Stimulated activated memory B cell treated with anti-CD40 and anti-IgM and Interleukin-4, amounts not matched to agents 10 μg/mL and 1 μg/mL and 100 μg/mL, for 72 hours (primary cell): ENCODE results near the gene CLIC5.
A peak's percentile ranks its signal among the peaks of the same experiment; 100 is the strongest.
"Not testable (repeated sequence)": the region's sequence is repeated elsewhere in the genome, so short reads cannot be mapped to it uniquely, and the experiment has no call there.

Experiments used
- ATAC-seq: fragments of 150-1000 bp; cut with Tn5 transposase; 2 replicates; pipeline ENCODE4 v1.10.0; 2021
- H3K27ac Mint-ChIP-seq: one replicate; pipeline ENCODE4 v1.8.0; 2022; ENCODE audit warnings: mild to moderate bottlenecking, mixed read lengths
- H3K27me3 Mint-ChIP-seq: one replicate; pipeline ENCODE4 v1.8.0; 2022; ENCODE audit warnings: mixed read lengths
- H3K36me3 Mint-ChIP-seq: one replicate; pipeline ENCODE4 v1.8.0; 2022; ENCODE audit warnings: mixed read lengths
- H3K4me1 Mint-ChIP-seq: one replicate; pipeline ENCODE4 v1.8.0; 2022; ENCODE audit warnings: mixed read lengths
- H3K4me3 Mint-ChIP-seq: one replicate; pipeline ENCODE4 v1.8.0; 2022; ENCODE audit warnings: mild to moderate bottlenecking, moderate library complexity, mixed read lengths
- H3K9me3 Mint-ChIP-seq: one replicate; pipeline ENCODE4 v1.8.0; 2022; ENCODE audit warnings: mixed read lengths

Gene CLIC5

GRCh38 chr6:45947807-45948206 lies 67.9 kb downstream of the CLIC5 start:
- peaks cover 29% of the 10 kb centered on the region for H3K36me3 Mint-ChIP-seq
- H3K4me1 Mint-ChIP-seq: no peaks in the 10 kb centered on the region
- H3K9me3 Mint-ChIP-seq: no peaks in the 10 kb centered on the region
- H3K4me3 Mint-ChIP-seq: no peak overlapping the region
- H3K27me3 Mint-ChIP-seq: no peaks in the 10 kb centered on the region
- no peak for ATAC-seq
- no peak overlapping the region for H3K27ac Mint-ChIP-seq

GRCh38 chr6:45946887-45947286 lies 68.8 kb downstream of the CLIC5 start:
- no peak for ATAC-seq
- Mint-ChIP-seq H3K36me3 (peaks cover 19% of the 10 kb centered on the region), H3K27me3 (no peaks in the 10 kb centered on the region), H3K27ac (no peak overlapping the region), H3K4me3 (no peak overlapping the region), H3K4me1 (no peaks in the 10 kb centered on the region), H3K9me3 (no peaks in the 10 kb centered on the region)

- ATAC-seq: no peak
Measured at GRCh38 chr6:45946352-45946751, 69.3 kb downstream of the CLIC5 start.

GRCh38 chr6:45942953-45943352 lies 72.7 kb downstream of the CLIC5 start:
- no peak overlapping the region for H3K27ac Mint-ChIP-seq
- no peaks in the 10 kb centered on the region for H3K4me1 Mint-ChIP-seq
- no peaks in the 10 kb centered on the region for H3K27me3 Mint-ChIP-seq
- ATAC-seq: no peak
- no peak overlapping the region for H3K4me3 Mint-ChIP-seq
- peaks cover under 1% of the 10 kb centered on the region for H3K36me3 Mint-ChIP-seq
- no peaks in the 10 kb centered on the region for H3K9me3 Mint-ChIP-seq

More at GRCh38 chr6:45946352-45946751, 69.3 kb downstream of the CLIC5 start:
- Mint-ChIP-seq H3K36me3 (peaks cover 16% of the 10 kb centered on the region), H3K27ac (no peak overlapping the region), H3K4me3 (no peak overlapping the region), H3K4me1 (no peaks in the 10 kb centered on the region), H3K9me3 (no peaks in the 10 kb centered on the region), H3K27me3 (no peaks in the 10 kb centered on the region)

- Mint-ChIP-seq H3K27me3 (no peaks in the 10 kb centered on the region), H3K4me3 (no peak overlapping the region), H3K27ac (no peak overlapping the region), H3K4me1 (no peaks in the 10 kb centered on the region), H3K9me3 (no peaks in the 10 kb centered on the region), H3K36me3 (no peaks in the 10 kb centered on the region)
- ATAC-seq: no peak
Measured at GRCh38 chr6:45933855-45934254, 81.8 kb downstream of the CLIC5 start.

- H3K4me1 Mint-ChIP-seq: no peaks in the 10 kb centered on the region
- H3K36me3 Mint-ChIP-seq: no peaks in the 10 kb centered on the region
- no peak overlapping the region for H3K27ac Mint-ChIP-seq
Measured at GRCh38 chr6:45931232-45931631, 84.4 kb downstream of the CLIC5 start.

GRCh38 chr6:45930420-45931040 lies 85.1 kb downstream of the CLIC5 start:
- no peak overlapping the region for H3K27ac Mint-ChIP-seq
- no peaks in the 10 kb centered on the region for H3K36me3 Mint-ChIP-seq
- no peaks in the 10 kb centered on the region for H3K9me3 Mint-ChIP-seq
- ATAC-seq: no peak
- no peaks in the 10 kb centered on the region for H3K4me1 Mint-ChIP-seq
- H3K4me3 Mint-ChIP-seq: no peak overlapping the region
- peaks cover 10% of the 10 kb centered on the region for H3K27me3 Mint-ChIP-seq

More at GRCh38 chr6:45931232-45931631, 84.4 kb downstream of the CLIC5 start:
- ATAC-seq: no peak
- Mint-ChIP-seq H3K27me3 (peaks cover 10% of the 10 kb centered on the region), H3K9me3 (no peaks in the 10 kb centered on the region), H3K4me3 (no peak overlapping the region)

- Mint-ChIP-seq H3K27me3 (peaks cover 10% of the 10 kb centered on the region), H3K27ac (no peak overlapping the region), H3K4me3 (no peak overlapping the region), H3K9me3 (no peaks in the 10 kb centered on the region), H3K36me3 (no peaks in the 10 kb centered on the region), H3K4me1 (no peaks in the 10 kb centered on the region)
- no peak for ATAC-seq
Measured at GRCh38 chr6:45929421-45930361, 86.0 kb downstream of the CLIC5 start.

- no peaks in the 10 kb centered on the region for H3K4me1 Mint-ChIP-seq
- no peaks in the 10 kb centered on the region for H3K9me3 Mint-ChIP-seq
- H3K36me3 Mint-ChIP-seq: no peaks in the 10 kb centered on the region
- H3K27me3 Mint-ChIP-seq: peaks cover 10% of the 10 kb centered on the region
- H3K27ac Mint-ChIP-seq: no peak overlapping the region
- H3K4me3 Mint-ChIP-seq: no peak overlapping the region
- no peak for ATAC-seq
Measured at GRCh38 chr6:45928721-45929305, 86.8 kb downstream of the CLIC5 start.

GRCh38 chr6:45927421-45928320 lies 88.0 kb downstream of the CLIC5 start:
- H3K4me3 Mint-ChIP-seq: no peak overlapping the region
- H3K9me3 Mint-ChIP-seq: no peaks in the 10 kb centered on the region
- H3K4me1 Mint-ChIP-seq: peaks cover 8% of the 10 kb centered on the region
- H3K36me3 Mint-ChIP-seq: no peaks in the 10 kb centered on the region
- no peak overlapping the region for H3K27ac Mint-ChIP-seq
- H3K27me3 Mint-ChIP-seq: peaks cover 10% of the 10 kb centered on the region
- no peak for ATAC-seq

GRCh38 chr6:45926423-45926822 lies 89.2 kb downstream of the CLIC5 start:
- H3K36me3 Mint-ChIP-seq, H3K4me3 Mint-ChIP-seq, H3K9me3 Mint-ChIP-seq, H3K27me3 Mint-ChIP-seq, H3K27ac Mint-ChIP-seq, ATAC-seq: not testable (repeated sequence)
- peaks cover 18% of the 10 kb centered on the region for H3K4me1 Mint-ChIP-seq

- peaks cover 32% of the 10 kb centered on the region for H3K4me1 Mint-ChIP-seq
- no peaks in the 10 kb centered on the region for H3K36me3 Mint-ChIP-seq
- H3K9me3 Mint-ChIP-seq: no peaks in the 10 kb centered on the region
- no peak overlapping the region for H3K4me3 Mint-ChIP-seq
- no peak for ATAC-seq
- peaks cover 10% of the 10 kb centered on the region for H3K27me3 Mint-ChIP-seq
- peak overlapping the region; percentile 58 for H3K27ac Mint-ChIP-seq
Measured at GRCh38 chr6:45924763-45925342, 90.8 kb downstream of the CLIC5 start.

GRCh38 chr6:45923831-45924391 lies 91.7 kb downstream of the CLIC5 start:
- H3K4me1 Mint-ChIP-seq: peaks cover 32% of the 10 kb centered on the region
- no peaks in the 10 kb centered on the region for H3K9me3 Mint-ChIP-seq
- H3K4me3 Mint-ChIP-seq: no peak overlapping the region
- H3K27me3 Mint-ChIP-seq: peaks cover 10% of the 10 kb centered on the region
- peak overlapping the region; percentile 58 for H3K27ac Mint-ChIP-seq
- ATAC-seq: peak; percentile 83
- no peaks in the 10 kb centered on the region for H3K36me3 Mint-ChIP-seq

- Mint-ChIP-seq H3K36me3 (no peaks in the 10 kb centered on the region), H3K27ac (peak overlapping the region; percentile 10), H3K27me3 (peaks cover 10% of the 10 kb centered on the region), H3K9me3 (no peaks in the 10 kb centered on the region), H3K4me3 (no peak overlapping the region), H3K4me1 (peaks cover 32% of the 10 kb centered on the region)
- ATAC-seq: peak; percentile 57
Measured at GRCh38 chr6:45922728-45923351, 92.8 kb downstream of the CLIC5 start.
